Liver (tissue), 9 donors: ENCODE data around the gene ACOT2. TPM values are rescaled to one million over a fixed set of nuclear protein-coding genes. Genes with fewer than 3 reads are reported as not detected.

ENCODE experiments used
- DNase-seq: peaks from one replicate; pipeline ENCODE4 v3.0.0-alpha.2; 2017; ENCODE audit warnings: low spot score
- H3K27ac ChIP-seq, 2 donors: one replicate each; pipeline ENCODE4 v1.7.0; 2013; ENCODE audit warnings: inconsistent platforms in 2 of 2, low read length in 2 of 2, control low read depth in 1 of 2, low read depth in 1 of 2, mild to moderate bottlenecking in 1 of 2
- H3K27me3 ChIP-seq, 4 donors: one replicate each; pipeline versions ENCODE4 v1.6.1 to v1.7.0; 2013; ENCODE audit warnings: low read length in 3 of 4, inconsistent platforms in 1 of 4, mild to moderate bottlenecking in 1 of 4, moderate library complexity in 1 of 4; ENCODE audit not compliant: control insufficient read depth in 4 of 4, insufficient read depth in 4 of 4
- H3K36me3 ChIP-seq, 4 donors: one replicate each; pipeline versions ENCODE4 v1.6.1 to v1.7.0; 2013; ENCODE audit warnings: low read length in 3 of 4, mild to moderate bottlenecking in 3 of 4, low read depth in 1 of 4, moderate library complexity in 1 of 4; ENCODE audit not compliant: control insufficient read depth in 4 of 4, insufficient read depth in 3 of 4
- H3K4me1 ChIP-seq, 4 donors: one replicate each; pipeline versions ENCODE4 v1.6.1 to v1.7.0; 2013; ENCODE audit warnings: low read length in 3 of 4, mild to moderate bottlenecking in 3 of 4, moderate library complexity in 1 of 4; ENCODE audit not compliant: control insufficient read depth in 4 of 4, insufficient read depth in 4 of 4
- H3K4me3 ChIP-seq, 3 donors: one replicate each; pipeline versions ENCODE4 v1.6.1 to v1.7.0; 2013; ENCODE audit warnings: low read length in 3 of 3, control low read depth in 1 of 3, low read depth in 1 of 3, mild to moderate bottlenecking in 1 of 3
- H3K9ac ChIP-seq, 2 donors: one replicate each; pipeline ENCODE4 v1.7.0; 2013; ENCODE audit warnings: low read length in 2 of 2, mild to moderate bottlenecking in 2 of 2, moderate library complexity in 2 of 2, control low read depth in 1 of 2, low read depth in 1 of 2
- H3K9me3 ChIP-seq, 4 donors: one replicate each; pipeline versions ENCODE4 v1.6.1 to v1.7.0; 2013; ENCODE audit warnings: low read length in 3 of 4; ENCODE audit not compliant: control insufficient read depth in 4 of 4
- CTCF ChIP-seq: fragments of 150-350 bp; IDR thresholded peaks from 2 replicates; pipeline ENCODE4 v1.5.1; 2017; ENCODE audit warnings: improper control_type of control experiment, low read depth, low read length; ENCODE audit not compliant: missing input control
- EGR1 ChIP-seq, 2 donors: IDR thresholded peaks; 2 replicates each; pipeline ENCODE4 v1.6.1; 2016 to 2018; ENCODE audit warnings: antibody characterized with exemption in 2 of 2, low read depth in 2 of 2
- FOXA2 ChIP-seq: IDR thresholded peaks from 2 replicates; pipeline ENCODE4 v1.6.1; 2016; ENCODE audit warnings: antibody characterized with exemption
- GABPA ChIP-seq, 2 donors: IDR thresholded peaks in 1 of 2; conservative IDR thresholded peaks in 1 of 2; 2 replicates each; pipeline ENCODE4 v1.6.1; 2016; ENCODE audit warnings: antibody characterized with exemption in 2 of 2, mild to moderate bottlenecking in 1 of 2, moderate library complexity in 1 of 2
- HNF4A ChIP-seq, 2 donors: conservative IDR thresholded peaks; 2 replicates each; pipeline ENCODE4 v1.6.1; 2016; ENCODE audit warnings: antibody characterized with exemption in 2 of 2, mild to moderate bottlenecking in 2 of 2
- HNF4G ChIP-seq: IDR thresholded peaks from 2 replicates; pipeline ENCODE4 v1.6.1; 2016; ENCODE audit warnings: antibody characterized with exemption
- JUND ChIP-seq, 2 donors: IDR thresholded peaks; 2 replicates each; pipeline ENCODE4 v1.6.1; 2016; ENCODE audit warnings: antibody characterized with exemption in 2 of 2
- NR2F2 ChIP-seq: IDR thresholded peaks from 2 replicates; pipeline ENCODE4 v1.6.1; 2016; ENCODE audit warnings: antibody characterized with exemption
- RAD21 ChIP-seq, 2 donors: IDR thresholded peaks; 2 replicates each; pipeline ENCODE4 v1.6.1; 2016; ENCODE audit warnings: antibody characterized with exemption in 2 of 2, mild to moderate bottlenecking in 2 of 2
- RXRA ChIP-seq, 2 donors: IDR thresholded peaks; 2 replicates each; pipeline ENCODE4 v1.6.1; 2017 to 2018; ENCODE audit warnings: antibody characterized with exemption in 2 of 2, mild to moderate bottlenecking in 1 of 2
- SP1 ChIP-seq: IDR thresholded peaks from 2 replicates; pipeline ENCODE4 v1.6.1; 2018; ENCODE audit warnings: antibody characterized with exemption, mild to moderate bottlenecking
- TAF1 ChIP-seq: conservative IDR thresholded peaks from 2 replicates; pipeline ENCODE4 v1.6.1; 2016; ENCODE audit warnings: antibody characterized with exemption, mild to moderate bottlenecking
- YY1 ChIP-seq: IDR thresholded peaks from 2 replicates; pipeline ENCODE4 v1.6.1; 2016; ENCODE audit warnings: antibody characterized with exemption, mild to moderate bottlenecking
- ZBTB33 ChIP-seq: IDR thresholded peaks from 2 replicates; pipeline ENCODE4 v1.6.1; 2016; ENCODE audit warnings: antibody characterized with exemption
- WGBS: extraction: QIAGEN DNeasy Blood & Tissue Kit; methylation state at CpG from one replicate; pipeline ENCODE4 v1.1.7; 2013; 5-methylcytosine and 5-hydroxymethylcytosine counted together
- polyA plus RNA-seq, 2 donors: library from polyadenylated mRNA; stranded (reverse) in 1 of 2; unstranded in 1 of 2; fragments of 200-250 nt in 1 of 2; fragments of >200 nt in 1 of 2; fragmentation: Nextera tagmentation in 1 of 2; extraction: Ambion mirVana in 1 of 2; gene quantifications; one replicate each; pipeline versions ENCODE4 v1.2.1 to v1.2.3, GENCODE V29; 2013 to 2015
- total RNA-seq, 2 donors: library from RNA; depleted of rRNA; stranded (reverse); fragments of >200 nt; gene quantifications; one replicate each; pipeline ENCODE4 v1.2.3, GENCODE V29; 2014
- TF ChIP-seq, protein P1 (sequence below): IDR thresholded peaks from 2 replicates; pipeline ENCODE4 v1.6.1; 2016; ENCODE audit warnings: antibody characterized with exemption
- TF ChIP-seq, protein P2 (sequence below): IDR thresholded peaks from 2 replicates; pipeline ENCODE4 v1.6.1; 2016; ENCODE audit warnings: antibody characterized with exemption, mild to moderate bottlenecking
- donor health status: healthy.
- donor health status: healthy.
- donor health status: healthy.
- donor health status: healthy.
- donor health status: healthy.

Gene ACOT2
- total and polyA plus RNA-seq, 4 donors, result 51.2 to 189 (median 151) TPM

- TF ChIP-seq NR2F2 (no peak), SP1 (peak; percentile 57), HNF4G (no peak), YY1 (peak; percentile 19)
- Histone ChIP-seq H3K27ac (peak overlapping the region in 1 of 2 donors; percentile 89), H3K36me3 (peaks cover 0 to 5% (median 0%) of the 10 kb centered on the region in 4 donors), H3K4me3 (peak overlapping the region in 2 of 3 donors; percentile 8 to 65), H3K27me3 (no peaks in the 10 kb centered on the region), H3K9me3 (peaks cover 0 to 2% (median 0%) of the 10 kb centered on the region in 4 donors), H3K9ac (peak overlapping the region in 1 of 2 donors; percentile 92), H3K4me1 (peaks cover 2 to 26% (median 6%) of the 10 kb centered on the region in 4 donors)
- WGBS, result 89% methylated on average over 7 of the region's 7 CpGs
- DNase-seq, result no peak
These were observed 1.7 kb upstream of the ACOT2 start for GRCh38 chr14:73567358-73567757.

GRCh38 chr14:73567951-73568885 is 795 bp upstream of the ACOT2 start:
- Histone ChIP-seq H3K27me3 (no peaks in the 10 kb centered on the region), H3K4me3 (peak overlapping the region; percentile 37 to 65 (median 43)), H3K9me3 (peaks cover 0 to under 1% (median 0%) of the 10 kb centered on the region in 4 donors), H3K36me3 (peaks cover 0 to 5% (median 0%) of the 10 kb centered on the region in 4 donors), H3K9ac (peak overlapping the region; percentile 87 to 92), H3K27ac (peak overlapping the region; percentile 89 to 98), H3K4me1 (peaks cover 2 to 26% (median 6%) of the 10 kb centered on the region in 4 donors)
- 43% methylated on average over 16 of the region's 16 CpGs for WGBS
- DNase-seq, result peak; percentile 30
- no peak for TF ChIP-seq GABPA (IDR thresholded peaks at IDR 0.05 in 1 of 2, conservative IDR thresholded peaks at IDR 0.05 in 1 of 2)
- TF ChIP-seq RXRA (IDR thresholded peaks at IDR 0.05), result no peak
- TF ChIP-seq, protein P1, sequence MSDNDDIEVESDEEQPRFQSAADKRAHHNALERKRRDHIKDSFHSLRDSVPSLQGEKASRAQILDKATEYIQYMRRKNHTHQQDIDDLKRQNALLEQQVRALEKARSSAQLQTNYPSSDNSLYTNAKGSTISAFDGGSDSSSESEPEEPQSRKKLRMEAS, result no peak
- no peak for TF ChIP-seq SP1
- no peak for TF ChIP-seq HNF4A (conservative IDR thresholded peaks at IDR 0.05)
- no peak for TF ChIP-seq HNF4G
- no peak for TF ChIP-seq JUND (IDR thresholded peaks at IDR 0.05)
- no peak for TF ChIP-seq RAD21 (IDR thresholded peaks at IDR 0.05)
- no peak for TF ChIP-seq CTCF
- no peak for TF ChIP-seq TAF1
- no peak for TF ChIP-seq EGR1 (IDR thresholded peaks at IDR 0.05; ENCODE audit: low read depth in 2 of 2)
- TF ChIP-seq FOXA2, result no peak
- TF ChIP-seq NR2F2, result no peak
- no peak for TF ChIP-seq ZBTB33
- TF ChIP-seq, protein P2, sequence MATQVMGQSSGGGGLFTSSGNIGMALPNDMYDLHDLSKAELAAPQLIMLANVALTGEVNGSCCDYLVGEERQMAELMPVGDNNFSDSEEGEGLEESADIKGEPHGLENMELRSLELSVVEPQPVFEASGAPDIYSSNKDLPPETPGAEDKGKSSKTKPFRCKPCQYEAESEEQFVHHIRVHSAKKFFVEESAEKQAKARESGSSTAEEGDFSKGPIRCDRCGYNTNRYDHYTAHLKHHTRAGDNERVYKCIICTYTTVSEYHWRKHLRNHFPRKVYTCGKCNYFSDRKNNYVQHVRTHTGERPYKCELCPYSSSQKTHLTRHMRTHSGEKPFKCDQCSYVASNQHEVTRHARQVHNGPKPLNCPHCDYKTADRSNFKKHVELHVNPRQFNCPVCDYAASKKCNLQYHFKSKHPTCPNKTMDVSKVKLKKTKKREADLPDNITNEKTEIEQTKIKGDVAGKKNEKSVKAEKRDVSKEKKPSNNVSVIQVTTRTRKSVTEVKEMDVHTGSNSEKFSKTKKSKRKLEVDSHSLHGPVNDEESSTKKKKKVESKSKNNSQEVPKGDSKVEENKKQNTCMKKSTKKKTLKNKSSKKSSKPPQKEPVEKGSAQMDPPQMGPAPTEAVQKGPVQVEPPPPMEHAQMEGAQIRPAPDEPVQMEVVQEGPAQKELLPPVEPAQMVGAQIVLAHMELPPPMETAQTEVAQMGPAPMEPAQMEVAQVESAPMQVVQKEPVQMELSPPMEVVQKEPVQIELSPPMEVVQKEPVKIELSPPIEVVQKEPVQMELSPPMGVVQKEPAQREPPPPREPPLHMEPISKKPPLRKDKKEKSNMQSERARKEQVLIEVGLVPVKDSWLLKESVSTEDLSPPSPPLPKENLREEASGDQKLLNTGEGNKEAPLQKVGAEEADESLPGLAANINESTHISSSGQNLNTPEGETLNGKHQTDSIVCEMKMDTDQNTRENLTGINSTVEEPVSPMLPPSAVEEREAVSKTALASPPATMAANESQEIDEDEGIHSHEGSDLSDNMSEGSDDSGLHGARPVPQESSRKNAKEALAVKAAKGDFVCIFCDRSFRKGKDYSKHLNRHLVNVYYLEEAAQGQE, result no peak
